ENCODE measurements around the gene RTEL1.

The RTEL1 gene

GRCh38 chr20:63695424-63696305 is 37.6 kb downstream of the RTEL1 start:
- H3K4me3 ChIP-seq (ENCODE audit: low read length): no peak overlapping the region
- H3K4me1 ChIP-seq (ENCODE audit: insufficient read depth, low read length): no peaks in the 10 kb centered on the region
- H3K36me3 ChIP-seq (ENCODE audit: insufficient read depth, low read depth, low read length): no peaks in the 10 kb centered on the region
- no peaks in the 10 kb centered on the region for H3K27me3 ChIP-seq (ENCODE audit: insufficient read depth, low read length)
- H3K27ac ChIP-seq (ENCODE audit: low read length): no peak overlapping the region
- no peak overlapping the region for H3K9ac ChIP-seq (ENCODE audit: low read depth, low read length)
- no peaks in the 10 kb centered on the region for H3K9me3 ChIP-seq (ENCODE audit: insufficient read depth, low read depth, low read length)

GRCh38 chr20:63696306-63696627 is 38.2 kb downstream of the RTEL1 start:
- no peaks in the 10 kb centered on the region for H3K4me1 ChIP-seq (ENCODE audit: insufficient read depth, low read length)
- H3K27ac ChIP-seq (ENCODE audit: low read length): no peak overlapping the region
- no peaks in the 10 kb centered on the region for H3K9me3 ChIP-seq (ENCODE audit: insufficient read depth, low read depth, low read length)
- H3K36me3 ChIP-seq (ENCODE audit: insufficient read depth, low read depth, low read length): no peaks in the 10 kb centered on the region
- no peaks in the 10 kb centered on the region for H3K27me3 ChIP-seq (ENCODE audit: insufficient read depth, low read length)
- H3K9ac ChIP-seq (ENCODE audit: low read depth, low read length): peak overlapping the region; percentile 51; the same call in 1 of the 2 replicates
- peak overlapping the region; percentile 60; the same call in 1 of the 2 replicates for H3K4me3 ChIP-seq (ENCODE audit: low read length)

GRCh38 chr20:63696628-63697356 is 38.7 kb downstream of the RTEL1 start, which contains the start of gene TNFRSF6B:
Gene TNFRSF6B, plus strand, starts transcription at chr20:63696652. Its CDS starts 116 bp downstream, at chr20:63696768.
- Histone ChIP-seq H3K9ac (ENCODE audit: low read depth, low read length) (peak within 1 kb of the TSS; percentile 51), H3K4me3 (ENCODE audit: low read length) (peak within 1 kb of the TSS; percentile 60), H3K27ac (ENCODE audit: low read length) (no peak within 1 kb of the TSS), H3K9me3 (ENCODE audit: insufficient read depth, low read depth, low read length) (no peaks in the 10 kb centered on the region), H3K27me3 (ENCODE audit: insufficient read depth, low read length) (no peaks in the 10 kb centered on the region), H3K4me1 (ENCODE audit: insufficient read depth, low read length) (no peaks in the 10 kb centered on the region), H3K36me3 (ENCODE audit: insufficient read depth, low read depth, low read length) (no peaks in the 10 kb centered on the region)

- Histone ChIP-seq H3K4me1 (ENCODE audit: insufficient read depth, low read length) (no peaks in the 10 kb centered on the region), H3K9me3 (ENCODE audit: insufficient read depth, low read depth, low read length) (no peaks in the 10 kb centered on the region), H3K36me3 (ENCODE audit: insufficient read depth, low read depth, low read length) (no peaks in the 10 kb centered on the region), H3K27me3 (ENCODE audit: insufficient read depth, low read length) (no peaks in the 10 kb centered on the region), H3K27ac (ENCODE audit: low read length) (no peak overlapping the region), H3K4me3 (ENCODE audit: low read length) (peak overlapping the region; percentile 60; the same call in 1 of the 2 replicates), H3K9ac (ENCODE audit: low read depth, low read length) (no peak overlapping the region; the same call in 1 of the 2 replicates)
These were observed 39.3 kb downstream of the RTEL1 start for GRCh38 chr20:63697357-63697867.

- Histone ChIP-seq H3K9ac (ENCODE audit: low read depth, low read length) (no peak overlapping the region), H3K4me1 (ENCODE audit: insufficient read depth, low read length) (no peaks in the 10 kb centered on the region), H3K4me3 (ENCODE audit: low read length) (no peak overlapping the region), H3K36me3 (ENCODE audit: insufficient read depth, low read depth, low read length) (no peaks in the 10 kb centered on the region), H3K27me3 (ENCODE audit: insufficient read depth, low read length) (no peaks in the 10 kb centered on the region), H3K27ac (ENCODE audit: low read length) (no peak overlapping the region), H3K9me3 (ENCODE audit: insufficient read depth, low read depth, low read length) (no peaks in the 10 kb centered on the region)
These were observed 39.9 kb downstream of the RTEL1 start for GRCh38 chr20:63697868-63698545.

- H3K4me3 ChIP-seq (ENCODE audit: low read length): no peak overlapping the region
- no peaks in the 10 kb centered on the region for H3K27me3 ChIP-seq (ENCODE audit: insufficient read depth, low read length)
- H3K27ac ChIP-seq (ENCODE audit: low read length): no peak overlapping the region
- no peak overlapping the region for H3K9ac ChIP-seq (ENCODE audit: low read depth, low read length)
- H3K36me3 ChIP-seq (ENCODE audit: insufficient read depth, low read depth, low read length): no peaks in the 10 kb centered on the region
- no peaks in the 10 kb centered on the region for H3K4me1 ChIP-seq (ENCODE audit: insufficient read depth, low read length)
- H3K9me3 ChIP-seq (ENCODE audit: insufficient read depth, low read depth, low read length): no peaks in the 10 kb centered on the region
These were observed 40.8 kb downstream of the RTEL1 start for GRCh38 chr20:63698739-63699465.

- H3K36me3 ChIP-seq (ENCODE audit: insufficient read depth, low read depth, low read length): peaks cover 5% of the 10 kb centered on the region; the same call in 1 of the 2 replicates
- no peak overlapping the region for H3K27ac ChIP-seq (ENCODE audit: low read length)
- H3K4me3 ChIP-seq (ENCODE audit: low read length): no peak overlapping the region
- H3K9me3 ChIP-seq (ENCODE audit: insufficient read depth, low read depth, low read length): no peaks in the 10 kb centered on the region
- no peaks in the 10 kb centered on the region for H3K4me1 ChIP-seq (ENCODE audit: insufficient read depth, low read length)
- H3K27me3 ChIP-seq (ENCODE audit: insufficient read depth, low read length): no peaks in the 10 kb centered on the region
- no peak overlapping the region for H3K9ac ChIP-seq (ENCODE audit: low read depth, low read length)
These were observed 41.5 kb downstream of the RTEL1 start for GRCh38 chr20:63699466-63700198.

GRCh38 chr20:63700199-63701050 is 42.3 kb downstream of the RTEL1 start:
- Histone ChIP-seq H3K9ac (ENCODE audit: low read depth, low read length) (no peak overlapping the region), H3K27me3 (ENCODE audit: insufficient read depth, low read length) (no peaks in the 10 kb centered on the region), H3K4me3 (ENCODE audit: low read length) (no peak overlapping the region), H3K27ac (ENCODE audit: low read length) (no peak overlapping the region), H3K9me3 (ENCODE audit: insufficient read depth, low read depth, low read length) (no peaks in the 10 kb centered on the region), H3K4me1 (ENCODE audit: insufficient read depth, low read length) (no peaks in the 10 kb centered on the region), H3K36me3 (ENCODE audit: insufficient read depth, low read depth, low read length) (peaks cover 13% of the 10 kb centered on the region)

- H3K27ac ChIP-seq (ENCODE audit: low read length): no peak overlapping the region
- H3K4me3 ChIP-seq (ENCODE audit: low read length): no peak overlapping the region
- no peak overlapping the region for H3K9ac ChIP-seq (ENCODE audit: low read depth, low read length)
- no peaks in the 10 kb centered on the region for H3K9me3 ChIP-seq (ENCODE audit: insufficient read depth, low read depth, low read length)
- H3K4me1 ChIP-seq (ENCODE audit: insufficient read depth, low read length): no peaks in the 10 kb centered on the region
- peaks cover 18% of the 10 kb centered on the region for H3K36me3 ChIP-seq (ENCODE audit: insufficient read depth, low read depth, low read length)
- no peaks in the 10 kb centered on the region for H3K27me3 ChIP-seq (ENCODE audit: insufficient read depth, low read length)
These were observed 42.9 kb downstream of the RTEL1 start for GRCh38 chr20:63701051-63701328.

GRCh38 chr20:63701329-63702035 is 43.4 kb downstream of the RTEL1 start:
- Histone ChIP-seq H3K4me3 (ENCODE audit: low read length) (no peak overlapping the region), H3K9ac (ENCODE audit: low read depth, low read length) (no peak overlapping the region), H3K27ac (ENCODE audit: low read length) (no peak overlapping the region), H3K4me1 (ENCODE audit: insufficient read depth, low read length) (peaks cover 2% of the 10 kb centered on the region; the same call in 1 of the 2 replicates), H3K9me3 (ENCODE audit: insufficient read depth, low read depth, low read length) (no peaks in the 10 kb centered on the region), H3K36me3 (ENCODE audit: insufficient read depth, low read depth, low read length) (peaks cover 23% of the 10 kb centered on the region), H3K27me3 (ENCODE audit: insufficient read depth, low read length) (no peaks in the 10 kb centered on the region)

Data from iPS-20b (cell line).